HCT116 (cell line): ENCODE measurements around the gene FGF11. TPM values are rescaled to one million over a fixed set of nuclear protein-coding genes. Genes with fewer than 3 reads are reported as not detected.

Experiments used
- ATAC-seq: fragments of 200-7000 bp; cut with Tn5 transposase; 2 replicates; pipeline ENCODE4 v1.9.1; 2020; ENCODE audit warnings: mild to moderate bottlenecking, moderate library complexity
- BruUV-seq: library from RNA; stranded (reverse); fragments of 400-500 nt; replicated peaks from 2 replicates; lab custom pipeline; 2021; lab: Mats Ljungman, UMichigan
- CTCF ChIA-PET: fragments of 300-600 bp; sonication (Branson Sonifier 250); formaldehyde crosslinking; loops from one replicate; lab custom pipeline; 2021; ENCODE audit warnings: antibody characterized with exemption; lab: Charles Lee
- POLR2A ChIA-PET: fragments of 300-600, 350-600 bp; sonication (Branson Sonifier 250); formaldehyde crosslinking; loops from one replicate; lab custom pipeline; 2021; ENCODE audit warnings: antibody characterized with exemption; lab: Charles Lee
- RAD21 ChIA-PET, 2 experiments: fragments of 300-600 bp; sonication (Branson Sonifier 250); formaldehyde crosslinking; loops; one replicate each; lab custom pipeline; 2023; ENCODE audit warnings: low total read pairs in 2 of 2; ENCODE audit not compliant: uncharacterized antibody in 2 of 2, unreplicated experiment in 2 of 2, low non-redundant PET in 1 of 2; lab: Charles Lee
- DNase-seq: peaks from one replicate; pipeline ENCODE4 v3.0.0-alpha.2; 2010; ENCODE audit warnings: low read depth, low spot score
- H2AFZ ChIP-seq: fragments of 200-600 bp; shearing (Covaris generic), sonication (generic); 2 replicates; pipeline ENCODE4 v1.6.1; 2017; ENCODE audit warnings: low read depth, mixed run types, mixed read lengths, antibody characterized with exemption, low read length; ENCODE audit not compliant: poor library complexity, severe bottlenecking
- H3K27ac ChIP-seq: 2 replicates; pipeline ENCODE4 v1.5.1; 2012; ENCODE audit warnings: low read depth, low read length
- H3K27me3 ChIP-seq: fragments of 200-600 bp; sonication (generic); 2 replicates; pipeline ENCODE4 v1.6.1; 2016; ENCODE audit warnings: mixed run types, low read length, mixed read lengths; ENCODE audit not compliant: insufficient read depth
- H3K36me3 ChIP-seq, 2 experiments: fragments of 200-500 bp in 1 of 2; fragments of 200-600 bp in 1 of 2; sonication (Bioruptor generic) in 1 of 2; sonication (generic) in 1 of 2; 2 replicates each; pipeline versions ENCODE4 v1.5.1 to v1.6.1; 2014 to 2016; ENCODE audit warnings: low read length in 2 of 2, inconsistent platforms in 1 of 2, mixed read lengths in 1 of 2, mixed run types in 1 of 2; ENCODE audit not compliant: insufficient read depth in 2 of 2, control insufficient read depth in 1 of 2
- H3K4me1 ChIP-seq, 2 experiments: fragments of 200-600 bp in 1 of 2; sonication (generic) in 1 of 2; 2 replicates each; pipeline versions ENCODE4 v1.5.1 to v1.6.1; 2012 to 2017; ENCODE audit warnings: low read length in 2 of 2, inconsistent platforms in 1 of 2, mild to moderate bottlenecking in 1 of 2, mixed read lengths in 1 of 2, mixed run types in 1 of 2, moderate library complexity in 1 of 2; ENCODE audit not compliant: insufficient read depth in 2 of 2, control insufficient read depth in 1 of 2
- H3K4me2 ChIP-seq: fragments of 200-600 bp; sonication (generic); 2 replicates; pipeline ENCODE4 v1.6.1; 2017; ENCODE audit warnings: mixed run types, low read length, mixed read lengths
- H3K4me3 ChIP-seq, 2 experiments: fragments of 200-600 bp in 1 of 2; sonication (generic) in 1 of 2; replicated peaks in 1 of 2; 2 replicates each; pipeline ENCODE4 v1.5.1; 2011 to 2016; ENCODE audit warnings: low read length in 2 of 2, control low read depth in 1 of 2, low read depth in 1 of 2, mild to moderate bottlenecking in 1 of 2, mixed read lengths in 1 of 2, mixed run types in 1 of 2
- H3K79me2 ChIP-seq: fragments of 200-600 bp; sonication (generic); 2 replicates; pipeline ENCODE4 v1.6.1; 2017; ENCODE audit warnings: mild to moderate bottlenecking, mixed run types, low read length, moderate library complexity, mixed read lengths; ENCODE audit not compliant: insufficient read depth
- H3K9ac ChIP-seq: fragments of 200-600 bp; sonication (generic); 2 replicates; pipeline ENCODE4 v1.6.1; 2016; ENCODE audit warnings: low read length, mixed read lengths
- H3K9me2 ChIP-seq: fragments of 200-600 bp; sonication (generic), shearing (Covaris generic); 2 replicates; pipeline ENCODE4 v1.6.1; 2017; ENCODE audit warnings: mixed run types, mild to moderate bottlenecking, moderate library complexity; ENCODE audit not compliant: insufficient read depth
- H3K9me3 ChIP-seq, 2 experiments: fragments of 200-500 bp in 1 of 2; fragments of 200-600 bp in 1 of 2; sonication (Bioruptor generic) in 1 of 2; sonication (generic) in 1 of 2; 2 replicates each; pipeline ENCODE4 v1.6.1; 2014 to 2017; ENCODE audit warnings: low read length in 2 of 2, mixed read lengths in 2 of 2, inconsistent platforms in 1 of 2, low read depth in 1 of 2, mild to moderate bottlenecking in 1 of 2, mixed run types in 1 of 2, moderate library complexity in 1 of 2; ENCODE audit not compliant: control insufficient read depth in 1 of 2, insufficient read depth in 1 of 2
- H4K20me1 ChIP-seq: fragments of 200-600 bp; sonication (generic), shearing (Covaris generic); 2 replicates; pipeline ENCODE4 v1.6.1; 2017; ENCODE audit warnings: mixed run types, mild to moderate bottlenecking, moderate library complexity; ENCODE audit not compliant: insufficient read depth
- EZH2 ChIP-seq: fragments of 200-600 bp; sonication (generic); IDR thresholded peaks from 2 replicates; pipeline ENCODE4 v1.6.1; 2017; ENCODE audit warnings: antibody characterized with exemption, mixed run types
- RAD21 ChIP-seq: IDR thresholded peaks from 2 replicates; pipeline ENCODE4 v1.6.1; 2012; ENCODE audit warnings: low read depth, mild to moderate bottlenecking
- SRF ChIP-seq: IDR thresholded peaks from 2 replicates; pipeline ENCODE4 v1.6.1; 2012; ENCODE audit warnings: low read depth
- TCF7L2 ChIP-seq: IDR thresholded peaks from 2 replicates; pipeline ENCODE4 v1.7.0; 2011; ENCODE audit warnings: borderline replicate concordance, inconsistent platforms; ENCODE audit not compliant: insufficient read depth, insufficient read length; ENCODE audit errors: extremely low read depth
- YY1 ChIP-seq: IDR thresholded peaks from 2 replicates; pipeline ENCODE4 v1.6.1; 2011; ENCODE audit warnings: low read length, low read depth, moderate library complexity, mild to moderate bottlenecking; ENCODE audit not compliant: insufficient replicate concordance; ENCODE audit errors: extremely low read depth
- ZNF274 ChIP-seq: fragments of 200-500 bp; sonication (Bioruptor generic); IDR thresholded peaks from 2 replicates; pipeline ENCODE4 v1.6.1; 2014; ENCODE audit warnings: mild to moderate bottlenecking, low read depth, low read length, inconsistent platforms
- intact Hi-C: fragments of 100-400 bp; cut with micrococcal nuclease; formaldehyde crosslinking; loops from 2 replicates; pipeline ENCODE4 v1.10.0; 2022
- total RNA-seq: library from RNA; stranded (reverse); gene quantifications from one replicate; pipeline ENCODE4 v1.2.1, GENCODE V29; 2021; ENCODE audit not compliant: unreplicated experiment

FGF11 gene
- total RNA-seq, 1 experiment from 2014 or later = 6.1 TPM

GRCh38 chr17:7406235-7406825, 33.0 kb upstream of the FGF11 start:
- Histone ChIP-seq H3K27ac (no peak overlapping the region), H3K4me2 (peak overlapping the region; percentile 81), H3K4me1 (peaks cover 17 to 29% of the 10 kb centered on the region in 2 experiments), H3K36me3 (peaks cover 0 to 6% of the 10 kb centered on the region in 2 experiments; a peak in 1 of 4 replicates), H3K79me2 (peaks cover 8% of the 10 kb centered on the region), H4K20me1 (no peaks in the 10 kb centered on the region), H3K9me3 (no peaks in the 10 kb centered on the region), H2AFZ (no peak overlapping the region), H3K9me2 (no peaks in the 10 kb centered on the region), H3K27me3 (no peaks in the 10 kb centered on the region), H3K9ac (peak overlapping the region; percentile 84; the same call in 1 of the 2 replicates), H3K4me3 (no peak overlapping the region; a peak in 1 of 4 replicates)
- intact Hi-C loops = no loop called here
- ATAC-seq (no peak), DNase-seq (no peak)
- no TSS peak for BruUV-seq
- ChIA-PET RAD21 (no interaction called here), CTCF (interaction anchor here (1.1 kb wide), 1 partner anchor 31 kb away, joined by 4 read pairs; no protein-coding TSS in a partner anchor), POLR2A (interaction anchor here (0.6 kb wide), 1 partner anchor 140 kb away, joined by 6 read pairs; no protein-coding TSS in a partner anchor)
- no peak for TF ChIP-seq RAD21

DNA sequence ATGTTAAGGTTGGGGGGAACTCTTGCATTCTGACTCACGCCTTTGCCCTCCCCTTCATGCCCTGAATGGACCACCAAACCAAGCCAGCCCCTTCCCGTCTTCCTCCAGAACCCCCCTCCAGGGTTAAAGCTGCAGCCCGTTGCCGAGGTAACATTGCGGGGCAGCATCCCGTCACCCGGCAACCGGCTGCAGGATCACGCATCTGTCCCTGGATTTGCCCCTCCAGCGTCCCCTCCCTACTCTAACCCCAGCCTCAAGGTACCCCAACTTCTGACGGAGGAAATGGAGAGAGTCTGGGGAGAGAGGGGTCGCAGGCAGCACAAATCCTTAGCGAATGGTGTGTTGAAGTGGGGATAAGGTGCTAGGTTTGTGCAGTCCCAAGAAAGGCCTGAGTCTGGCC, 32.2 kb upstream of the FGF11 start:
- no peaks in the 10 kb centered on the region for H4K20me1 ChIP-seq
- peaks cover 0 to 6% of the 10 kb centered on the region in 2 experiments; a peak in 1 of 4 replicates for H3K36me3 ChIP-seq
- ATAC-seq (no peak), DNase-seq (no peak)
- BruUV-seq = no TSS peak
- H2AFZ ChIP-seq = no peak overlapping the region
- no peaks in the 10 kb centered on the region for H3K9me3 ChIP-seq
- H3K79me2 ChIP-seq = peaks cover 8% of the 10 kb centered on the region
- H3K9me2 ChIP-seq = no peaks in the 10 kb centered on the region
- no peak overlapping the region for H3K4me3 ChIP-seq
- H3K27ac ChIP-seq = no peak overlapping the region
- ChIA-PET CTCF (interaction anchor here (1.1 kb wide), 1 partner anchor 30 kb away, joined by 4 read pairs; no protein-coding TSS in a partner anchor), POLR2A (interaction anchor here (0.6 kb wide), 1 partner anchor 140 kb away, joined by 6 read pairs; no protein-coding TSS in a partner anchor), RAD21 (no interaction called here)
- peaks cover 13 to 22% of the 10 kb centered on the region in 2 experiments for H3K4me1 ChIP-seq
- no peak overlapping the region for H3K9ac ChIP-seq
- no peak for TF ChIP-seq TCF7L2
- no peak for TF ChIP-seq YY1
- no peak for TF ChIP-seq EZH2
- no peak for TF ChIP-seq SRF
- no peak for TF ChIP-seq ZNF274
- intact Hi-C loops = no loop called here
- no peak overlapping the region for H3K4me2 ChIP-seq
- H3K27me3 ChIP-seq = no peaks in the 10 kb centered on the region
